Fibroblast of villous mesenchyme (primary cell): ENCODE measurements around the gene CCDC85B. TPM values are rescaled to one million over a fixed set of nuclear protein-coding genes. Genes with fewer than 3 reads are reported as not detected.
"Not testable (repeated sequence)": the region's sequence is repeated elsewhere in the genome, so short reads cannot be mapped to it uniquely, and the experiment has no call there.

Experiments used
- DNase-seq: peaks from one replicate; pipeline ENCODE4 v3.0.0-alpha.2; 2010; ENCODE audit warnings: low read depth
- H3K4me3 ChIP-seq: 2 replicates; pipeline ENCODE4 v1.5.1; 2011; ENCODE audit warnings: low read depth, mild to moderate bottlenecking, low read length
- total RNA-seq: library from RNA; depleted of rRNA; stranded (reverse); fragments of >200 nt; gene quantifications from 2 replicates; pipeline ENCODE4 v1.2.3, GENCODE V29; 2012
- TF ChIP-seq, protein P1 (sequence below): IDR thresholded peaks from 2 replicates; pipeline ENCODE4 v1.5.1; 2012; ENCODE audit warnings: low read depth, mild to moderate bottlenecking, low read length; ENCODE audit not compliant: insufficient read depth

The CCDC85B gene
- total RNA-seq, 1 donor: 37.1 TPM

DNA sequence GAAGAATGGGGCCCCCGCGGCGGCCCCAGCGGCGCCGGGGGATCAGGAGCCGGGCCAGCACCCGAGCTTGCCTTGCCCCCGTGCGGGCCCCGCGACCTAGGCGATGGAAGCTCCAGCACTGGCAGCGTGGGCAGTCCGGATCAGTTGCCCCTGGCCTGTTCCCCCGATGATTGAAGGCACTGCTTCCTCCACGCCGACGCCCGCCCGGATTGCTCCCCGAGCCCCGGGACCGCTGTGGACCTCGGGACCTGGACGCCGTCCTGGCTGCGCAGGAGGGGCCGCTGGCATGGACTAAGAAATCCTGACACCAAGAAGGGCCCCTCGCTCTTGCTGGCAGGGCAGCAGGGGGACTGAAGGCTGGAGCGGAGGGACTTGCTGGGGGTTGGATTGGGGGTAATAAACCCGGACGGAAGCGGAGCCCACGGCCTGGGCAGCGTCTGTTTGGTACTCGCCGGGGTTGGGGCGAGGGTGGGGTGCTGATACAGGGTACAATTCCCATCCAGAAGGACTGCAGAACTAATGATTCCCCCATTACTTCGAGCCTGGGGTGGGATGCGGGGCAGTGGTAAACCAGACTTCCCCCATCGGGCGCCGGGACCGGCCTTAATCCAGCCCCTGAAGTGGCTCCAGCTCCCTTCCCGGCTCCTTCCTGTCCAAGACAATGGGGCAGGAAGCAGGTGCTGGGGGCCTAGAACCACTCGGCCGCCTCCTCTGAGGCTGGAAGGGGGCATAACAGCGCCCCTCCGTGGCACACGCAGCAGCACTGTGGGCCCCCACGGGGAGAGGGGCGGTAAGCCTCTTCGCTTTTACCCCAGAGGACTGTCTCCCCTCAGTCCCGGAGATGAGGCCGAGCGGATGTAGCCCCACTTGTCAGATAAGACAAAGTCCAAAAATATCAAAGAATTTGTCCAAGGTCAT lies 1.0 kb downstream of the CCDC85B start:
- no peak for DNase-seq
- peak overlapping the region; percentile 63 for H3K4me3 ChIP-seq
- TF ChIP-seq, protein P1, sequence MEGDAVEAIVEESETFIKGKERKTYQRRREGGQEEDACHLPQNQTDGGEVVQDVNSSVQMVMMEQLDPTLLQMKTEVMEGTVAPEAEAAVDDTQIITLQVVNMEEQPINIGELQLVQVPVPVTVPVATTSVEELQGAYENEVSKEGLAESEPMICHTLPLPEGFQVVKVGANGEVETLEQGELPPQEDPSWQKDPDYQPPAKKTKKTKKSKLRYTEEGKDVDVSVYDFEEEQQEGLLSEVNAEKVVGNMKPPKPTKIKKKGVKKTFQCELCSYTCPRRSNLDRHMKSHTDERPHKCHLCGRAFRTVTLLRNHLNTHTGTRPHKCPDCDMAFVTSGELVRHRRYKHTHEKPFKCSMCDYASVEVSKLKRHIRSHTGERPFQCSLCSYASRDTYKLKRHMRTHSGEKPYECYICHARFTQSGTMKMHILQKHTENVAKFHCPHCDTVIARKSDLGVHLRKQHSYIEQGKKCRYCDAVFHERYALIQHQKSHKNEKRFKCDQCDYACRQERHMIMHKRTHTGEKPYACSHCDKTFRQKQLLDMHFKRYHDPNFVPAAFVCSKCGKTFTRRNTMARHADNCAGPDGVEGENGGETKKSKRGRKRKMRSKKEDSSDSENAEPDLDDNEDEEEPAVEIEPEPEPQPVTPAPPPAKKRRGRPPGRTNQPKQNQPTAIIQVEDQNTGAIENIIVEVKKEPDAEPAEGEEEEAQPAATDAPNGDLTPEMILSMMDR: peak; percentile 27

DNA sequence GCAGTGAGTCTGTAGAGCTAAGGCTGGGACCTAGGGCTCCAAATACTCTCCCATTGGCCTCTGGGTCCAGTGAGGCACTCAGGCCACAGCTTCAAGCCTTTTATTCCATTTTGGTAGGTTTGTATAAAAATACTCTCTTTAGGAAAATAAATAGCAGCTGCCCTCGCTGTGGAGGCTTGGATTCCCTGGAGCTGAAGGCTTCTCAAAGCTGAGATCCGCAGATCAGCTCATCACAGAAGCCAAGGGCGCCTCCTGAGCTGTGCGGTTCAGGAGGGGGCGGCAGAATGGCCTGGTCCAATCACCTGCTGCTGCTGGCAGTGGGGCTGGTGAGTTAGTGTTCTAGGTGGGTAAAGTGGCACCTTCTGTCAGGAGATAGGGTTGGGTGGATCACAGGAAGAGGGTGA lies 1.7 kb downstream of the CCDC85B start:
- DNase-seq: not testable (repeated sequence)
- peak overlapping the region; percentile 63 for H3K4me3 ChIP-seq

DNA sequence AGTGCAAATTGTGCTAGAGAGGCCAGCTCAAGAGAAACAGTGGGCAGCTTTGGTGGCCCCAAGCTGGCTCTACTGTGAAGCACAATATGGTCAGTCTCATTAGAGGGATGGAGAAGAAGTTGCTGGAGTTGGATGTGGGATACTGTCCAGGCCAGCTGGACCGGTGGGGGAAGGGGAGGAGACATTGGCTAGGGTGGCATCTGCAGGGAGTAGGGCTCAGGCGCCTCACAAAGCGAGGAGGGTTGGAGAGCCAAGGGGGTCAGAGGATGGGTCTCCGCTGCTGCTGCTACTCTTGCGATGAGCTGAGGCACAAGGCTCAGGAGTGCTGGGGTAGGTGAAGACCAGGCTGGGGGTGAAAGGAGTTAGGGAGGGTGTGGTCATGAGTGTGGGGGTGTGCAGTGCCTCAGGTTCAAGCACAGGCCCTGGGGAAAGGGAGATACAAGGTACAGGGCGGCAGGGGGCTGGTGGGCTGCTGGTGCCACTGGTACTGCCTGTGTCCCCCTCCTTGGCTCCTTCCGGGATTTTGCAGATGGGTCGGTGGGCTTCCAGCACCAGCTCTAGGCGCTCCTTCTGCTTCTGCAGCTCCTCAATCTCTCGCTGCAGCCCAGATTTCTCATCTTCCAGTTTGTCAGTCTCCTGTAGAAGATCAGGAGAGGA lies 2.3 kb downstream of the CCDC85B start:
- DNase-seq: no peak
- no peak overlapping the region for H3K4me3 ChIP-seq
- TF ChIP-seq, protein P1: no peak

DNA sequence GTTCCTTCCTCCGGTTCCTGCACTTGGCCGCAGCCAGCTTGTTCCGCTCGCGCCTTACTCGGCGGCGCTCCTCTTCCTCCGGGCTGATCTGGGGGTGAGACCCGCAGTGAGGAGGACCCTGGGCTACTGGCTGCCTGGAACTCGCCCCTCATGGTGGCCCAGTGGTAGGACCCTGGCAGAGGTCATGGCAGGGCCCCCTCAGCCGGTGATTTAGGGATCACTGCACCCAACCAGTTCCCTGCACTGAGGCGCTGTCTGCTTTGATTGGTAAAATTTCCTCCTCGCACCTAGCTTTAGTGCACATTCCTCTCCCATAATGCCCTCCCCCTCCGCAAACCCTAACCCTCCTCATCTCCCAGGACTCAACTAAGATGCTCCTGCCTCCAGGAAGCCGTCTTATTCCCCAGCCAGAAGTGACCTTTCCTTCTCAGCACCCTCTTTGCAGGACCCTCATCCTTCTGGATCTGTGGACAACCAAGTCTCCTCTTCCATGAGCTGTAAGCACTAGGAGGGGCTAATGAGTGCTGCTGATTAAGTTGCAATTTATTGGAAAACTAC lies 3.6 kb downstream of the CCDC85B start:
- no peak for DNase-seq
- TF ChIP-seq, protein P1: no peak
- no peak overlapping the region for H3K4me3 ChIP-seq

DNA sequence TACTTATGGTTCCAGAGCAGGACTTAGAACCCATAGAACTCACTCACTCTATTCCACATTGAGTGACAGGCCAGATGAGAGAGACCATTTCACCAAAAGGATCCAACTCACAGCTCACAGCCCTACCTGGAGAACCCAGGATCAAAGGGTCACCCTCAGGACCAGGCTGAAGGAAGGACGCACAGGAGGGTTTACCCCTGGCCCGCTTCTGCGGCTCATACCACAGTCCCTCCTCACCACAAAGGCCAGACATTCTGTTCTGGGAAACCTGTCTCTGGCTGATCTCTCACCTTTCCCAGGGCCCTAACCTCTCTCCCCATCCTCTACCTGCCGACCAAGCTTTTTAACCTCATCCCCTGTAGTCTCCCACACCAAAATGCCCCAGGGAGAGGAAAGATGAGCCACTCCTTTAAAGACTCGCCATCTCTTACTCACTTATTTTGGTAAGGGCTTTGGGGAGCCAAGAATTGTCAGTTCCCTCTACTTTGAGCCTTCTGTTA lies 5.1 kb downstream of the CCDC85B start:
- H3K4me3 ChIP-seq: no peak overlapping the region
- no peak for DNase-seq
- TF ChIP-seq, protein P1: no peak

DNA sequence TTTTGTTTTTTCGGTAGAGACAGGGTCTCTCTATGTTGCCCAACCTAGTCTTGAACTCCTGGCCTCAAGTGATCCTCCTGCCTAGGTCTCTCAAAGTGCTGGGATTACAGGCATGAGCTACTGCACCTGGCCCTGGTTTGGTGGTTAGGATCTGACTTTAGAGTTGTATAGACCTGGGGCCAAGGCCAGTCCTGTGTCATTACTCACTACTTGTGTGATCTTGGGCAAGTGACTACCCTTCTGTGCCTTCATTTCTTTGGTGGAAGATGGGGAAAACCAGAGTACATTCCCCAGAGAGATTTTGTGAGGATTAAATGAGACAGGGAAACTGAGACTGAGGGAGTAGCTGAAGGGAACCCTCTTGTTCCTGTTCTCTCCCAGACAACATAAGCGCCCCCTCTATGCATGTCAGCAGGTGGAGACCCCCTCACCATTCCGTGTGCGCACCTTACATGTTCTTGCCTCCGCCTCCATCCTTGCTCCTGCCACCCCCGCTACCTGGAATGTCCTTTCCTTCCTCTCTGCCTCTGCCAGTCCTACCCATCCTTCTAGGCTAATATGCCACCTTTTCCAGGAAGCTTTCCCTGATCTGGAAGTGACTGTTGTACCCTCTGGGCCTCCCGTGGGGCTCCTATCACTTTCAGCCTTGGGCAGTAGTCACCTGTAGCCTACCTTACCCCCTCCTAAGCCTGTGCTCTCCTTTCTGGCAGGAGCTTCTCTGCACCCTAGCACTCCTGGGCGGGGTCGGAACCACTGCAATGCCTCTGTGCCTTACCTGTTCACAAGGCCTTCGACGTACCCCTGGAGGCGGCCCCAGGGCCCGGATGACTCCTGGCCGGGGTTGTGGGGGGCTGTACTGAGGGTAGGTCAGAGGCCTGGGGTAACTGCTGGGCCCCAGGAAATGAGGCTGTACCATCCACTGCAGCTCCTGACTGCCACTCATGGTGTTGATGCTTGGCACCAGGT lies 5.8 kb downstream of the CCDC85B start:
- DNase-seq: no peak
- TF ChIP-seq, protein P1: no peak
- no peak overlapping the region for H3K4me3 ChIP-seq
